HG02981 (cell line): ENCODE data around the gene DOCK7.
"Not testable (repeated sequence)": the region's sequence is repeated elsewhere in the genome, so short reads cannot be mapped to it uniquely, and the experiment has no call there.

Experiments used
- ATAC-seq: cut with Tn5 transposase; IDR thresholded peaks from one replicate; pipeline ENCODE4 v1.9.1; 2021; ENCODE audit warnings: mild to moderate bottlenecking, moderate library complexity; ENCODE audit not compliant: unreplicated experiment

Gene DOCK7

GRCh38 chr1:62612770-62613169 lies 75.4 kb downstream of the DOCK7 start:
- ATAC-seq: no peak

- ATAC-seq: not testable (repeated sequence)
These were observed 77.6 kb downstream of the DOCK7 start for GRCh38 chr1:62610588-62610987.

- no peak for ATAC-seq
These were observed 79.3 kb downstream of the DOCK7 start for GRCh38 chr1:62608905-62609304.

GRCh38 chr1:62601457-62601856 lies 86.7 kb downstream of the DOCK7 start:
- ATAC-seq: no peak

- ATAC-seq: no peak
These were observed 89.1 kb downstream of the DOCK7 start for GRCh38 chr1:62599044-62599443.

GRCh38 chr1:62597281-62597680 lies 90.9 kb downstream of the DOCK7 start, which contains the start of gene ANGPTL3:
Gene ANGPTL3, plus strand, starts transcription at chr1:62597520. Its CDS starts 47 bp downstream, at chr1:62597567.
- ATAC-seq: no peak

GRCh38 chr1:62595647-62596046 lies 92.5 kb downstream of the DOCK7 start:
- no peak for ATAC-seq

GRCh38 chr1:62593825-62594394 lies 94.3 kb downstream of the DOCK7 start:
- no peak for ATAC-seq

- no peak for ATAC-seq
These were observed 97.2 kb downstream of the DOCK7 start for GRCh38 chr1:62590970-62591368.

- ATAC-seq: no peak
These were observed 97.8 kb downstream of the DOCK7 start for GRCh38 chr1:62590255-62590969.

GRCh38 chr1:62589321-62589720 lies 98.9 kb downstream of the DOCK7 start:
- no peak for ATAC-seq

GRCh38 chr1:62588000-62588399 lies 100.2 kb downstream of the DOCK7 start:
- no peak for ATAC-seq

- no peak for ATAC-seq
These were observed 102.6 kb downstream of the DOCK7 start for GRCh38 chr1:62585469-62586155.

- ATAC-seq: no peak
These were observed 114.5 kb downstream of the DOCK7 start for GRCh38 chr1:62573675-62574074.

GRCh38 chr1:62572476-62572875 lies 115.7 kb downstream of the DOCK7 start:
- ATAC-seq: no peak

GRCh38 chr1:62571517-62571916 lies 116.7 kb downstream of the DOCK7 start:
- ATAC-seq: not testable (repeated sequence)

- not testable (repeated sequence) for ATAC-seq
These were observed 120.3 kb downstream of the DOCK7 start for GRCh38 chr1:62567926-62568325.

- not testable (repeated sequence) for ATAC-seq
These were observed 121.0 kb downstream of the DOCK7 start for GRCh38 chr1:62567182-62567581.

- no peak for ATAC-seq
These were observed 126.9 kb downstream of the DOCK7 start for GRCh38 chr1:62561306-62561705.

GRCh38 chr1:62544570-62544969 lies 143.6 kb downstream of the DOCK7 start:
- no peak for ATAC-seq

GRCh38 chr1:62541048-62541447 lies 147.1 kb downstream of the DOCK7 start:
- no peak for ATAC-seq

- no peak for ATAC-seq
These were observed 149.1 kb downstream of the DOCK7 start for GRCh38 chr1:62539028-62539447.
